ENCODE data around the gene MBP.

The MBP gene

GRCh38 chr18:77132369-77133050, at the start of gene MBP:
Gene MBP (minus strand): TSS chr18:77132783. CDS start chr18:77105261, 27,522 bp downstream.
- DNase-seq, result peak; percentile 86

- DNase-seq, result no peak
Measured at GRCh38 chr18:77181950-77182707, 49.5 kb upstream of the MBP start.

- no peak for DNase-seq
Measured at GRCh38 chr18:77178559-77178958, 46.0 kb upstream of the MBP start.

GRCh38 chr18:77177009-77177408, 44.4 kb upstream of the MBP start:
- DNase-seq, result no peak

- DNase-seq, result no peak
Measured at GRCh38 chr18:77173275-77174030, 40.9 kb upstream of the MBP start.

GRCh38 chr18:77170890-77171410, 38.4 kb upstream of the MBP start:
- DNase-seq, result no peak

GRCh38 chr18:77168811-77169311, 36.3 kb upstream of the MBP start:
- DNase-seq, result no peak

GRCh38 chr18:77167251-77167650, 34.7 kb upstream of the MBP start:
- no peak for DNase-seq

GRCh38 chr18:77166523-77166922, 33.9 kb upstream of the MBP start:
- no peak for DNase-seq

GRCh38 chr18:77165503-77166188, 33.1 kb upstream of the MBP start:
- DNase-seq, result no peak

GRCh38 chr18:77164763-77165485, 32.3 kb upstream of the MBP start:
- no peak for DNase-seq

GRCh38 chr18:77164026-77164425, 31.4 kb upstream of the MBP start:
- no peak for DNase-seq

GRCh38 chr18:77162580-77162979, 30.0 kb upstream of the MBP start:
- DNase-seq, result no peak

- no peak for DNase-seq
Measured at GRCh38 chr18:77161961-77162360, 29.4 kb upstream of the MBP start.

- DNase-seq, result no peak
Measured at GRCh38 chr18:77161383-77161782, 28.8 kb upstream of the MBP start.

- no peak for DNase-seq
Measured at GRCh38 chr18:77160515-77160914, 27.9 kb upstream of the MBP start.

GRCh38 chr18:77157312-77157711, 24.7 kb upstream of the MBP start:
- no peak for DNase-seq

GRCh38 chr18:77155031-77155430, 22.4 kb upstream of the MBP start:
- no peak for DNase-seq

GRCh38 chr18:77153404-77153803, 20.8 kb upstream of the MBP start:
- DNase-seq, result no peak

- DNase-seq, result no peak
Measured at GRCh38 chr18:77151772-77152520, 19.4 kb upstream of the MBP start.
